SU-DHL-6 (cell line): ENCODE data around the gene GPC3.

ENCODE experiments used
- H2AFZ ChIP-seq: fragments of 200-600 bp; sonication (generic); 2 replicates; pipeline ENCODE4 v1.6.1; 2014; ENCODE audit warnings: low read depth, mild to moderate bottlenecking, moderate library complexity, mixed read lengths, antibody characterized with exemption, low read length; ENCODE audit not compliant: severe bottlenecking
- H3F3A ChIP-seq: fragments of 200-600 bp; shearing (Covaris generic); 2 replicates; pipeline ENCODE4 v1.6.0; 2016; ENCODE audit warnings: antibody characterized with exemption, mild to moderate bottlenecking; ENCODE audit not compliant: insufficient read depth
- H3K27ac ChIP-seq: fragments of 200-600 bp; sonication (generic); 2 replicates; pipeline ENCODE4 v1.5.1; 2016; ENCODE audit warnings: low read depth, mild to moderate bottlenecking, low read length, moderate library complexity, mixed read lengths
- H3K27me3 ChIP-seq: fragments of 200-600 bp; sonication (generic), shearing (Covaris generic); 2 replicates; pipeline ENCODE4 v1.6.0; 2014; ENCODE audit warnings: mild to moderate bottlenecking, low read length
- H3K36me3 ChIP-seq: fragments of 200-600 bp; sonication (generic); 2 replicates; pipeline ENCODE4 v1.6.1; 2014; ENCODE audit warnings: mild to moderate bottlenecking, low read length, mixed read lengths
- H3K4me2 ChIP-seq: fragments of 300-600, 200-600 bp; shearing (Covaris generic), sonication (generic); 2 replicates; pipeline ENCODE4 v1.6.0; 2014; ENCODE audit warnings: low read length, low read depth, mild to moderate bottlenecking; ENCODE audit not compliant: poor library complexity, severe bottlenecking
- H3K4me3 ChIP-seq: fragments of 200-600 bp; sonication (generic); 2 replicates; pipeline ENCODE4 v1.5.1; 2014; ENCODE audit warnings: antibody characterized with exemption, low read length, mild to moderate bottlenecking, mixed read lengths; ENCODE audit not compliant: insufficient read depth, poor library complexity, severe bottlenecking
- H3K79me2 ChIP-seq: fragments of 200-600 bp; sonication (generic); 2 replicates; pipeline ENCODE4 v1.6.1; 2014; ENCODE audit warnings: mild to moderate bottlenecking, low read length, moderate library complexity; ENCODE audit not compliant: insufficient read depth
- H3K9ac ChIP-seq: fragments of 200-600 bp; sonication (generic); 2 replicates; pipeline ENCODE4 v1.7.0; 2014; ENCODE audit warnings: mild to moderate bottlenecking, low read length
- H3K9me2 ChIP-seq: fragments of 200-600 bp; sonication (generic); replicated peaks from 2 replicates; pipeline ENCODE4 v1.6.1; 2014; ENCODE audit warnings: low read length; ENCODE audit not compliant: insufficient read depth
- H3K9me3 ChIP-seq: fragments of 200-600 bp; sonication (generic); 2 replicates; pipeline ENCODE4 v1.6.1; 2014; ENCODE audit warnings: low read length, mixed read lengths; ENCODE audit not compliant: insufficient read depth
- H4K20me1 ChIP-seq: fragments of 200-600 bp; sonication (generic); 2 replicates; pipeline ENCODE4 v1.6.1; 2014; ENCODE audit warnings: low read depth, mild to moderate bottlenecking, antibody characterized with exemption, low read length, moderate library complexity, mixed read lengths
- EZH2phosphoT487 ChIP-seq: fragments of 200-600 bp; sonication (generic), shearing (Covaris generic); conservative IDR thresholded peaks from 2 replicates; pipeline ENCODE4 v1.6.1; 2018; ENCODE audit warnings: mild to moderate bottlenecking, antibody characterized with exemption, low read length, moderate library complexity, mixed read lengths
- TF ChIP-seq, protein P1 (sequence below): fragments of 200-600 bp; sonication (generic); IDR thresholded peaks from one replicate; pipeline ENCODE4 v1.5.1; 2017; ENCODE audit warnings: antibody characterized with exemption, mild to moderate bottlenecking, low read length, moderate library complexity; ENCODE audit not compliant: insufficient read depth, poor library complexity, severe bottlenecking

GPC3 gene

DNA sequence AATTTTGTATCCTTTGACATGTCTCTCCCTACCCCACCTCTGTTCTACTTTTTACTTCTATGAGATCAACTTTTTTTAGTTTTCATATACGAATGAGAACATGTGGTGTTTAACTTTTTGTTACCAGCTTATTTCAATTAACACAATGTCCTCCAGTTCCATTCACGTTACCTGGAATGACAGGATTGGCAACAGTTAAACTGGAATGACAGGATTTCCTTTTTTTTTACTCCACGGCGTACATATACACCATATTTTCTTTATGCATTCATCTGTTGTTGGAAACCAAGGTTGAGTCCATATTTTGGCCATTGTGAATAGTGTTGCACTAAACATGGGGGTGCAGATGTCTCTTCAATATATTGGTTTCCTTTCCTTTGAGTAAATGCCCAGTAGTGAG lies 398.3 kb downstream of the GPC3 start:
- H3K27me3 ChIP-seq, result no peaks in the 10 kb centered on the region
- no peaks in the 10 kb centered on the region for H3K9me2 ChIP-seq
- H3K9me3 ChIP-seq, result no peaks in the 10 kb centered on the region
- H3F3A ChIP-seq, result no peaks in the 10 kb centered on the region
- no peaks in the 10 kb centered on the region for H4K20me1 ChIP-seq
- H3K79me2 ChIP-seq, result no peaks in the 10 kb centered on the region
- no peaks in the 10 kb centered on the region for H3K36me3 ChIP-seq
- H3K4me2 ChIP-seq, result no peak overlapping the region
- H2AFZ ChIP-seq, result no peak overlapping the region
- TF ChIP-seq, protein P1, sequence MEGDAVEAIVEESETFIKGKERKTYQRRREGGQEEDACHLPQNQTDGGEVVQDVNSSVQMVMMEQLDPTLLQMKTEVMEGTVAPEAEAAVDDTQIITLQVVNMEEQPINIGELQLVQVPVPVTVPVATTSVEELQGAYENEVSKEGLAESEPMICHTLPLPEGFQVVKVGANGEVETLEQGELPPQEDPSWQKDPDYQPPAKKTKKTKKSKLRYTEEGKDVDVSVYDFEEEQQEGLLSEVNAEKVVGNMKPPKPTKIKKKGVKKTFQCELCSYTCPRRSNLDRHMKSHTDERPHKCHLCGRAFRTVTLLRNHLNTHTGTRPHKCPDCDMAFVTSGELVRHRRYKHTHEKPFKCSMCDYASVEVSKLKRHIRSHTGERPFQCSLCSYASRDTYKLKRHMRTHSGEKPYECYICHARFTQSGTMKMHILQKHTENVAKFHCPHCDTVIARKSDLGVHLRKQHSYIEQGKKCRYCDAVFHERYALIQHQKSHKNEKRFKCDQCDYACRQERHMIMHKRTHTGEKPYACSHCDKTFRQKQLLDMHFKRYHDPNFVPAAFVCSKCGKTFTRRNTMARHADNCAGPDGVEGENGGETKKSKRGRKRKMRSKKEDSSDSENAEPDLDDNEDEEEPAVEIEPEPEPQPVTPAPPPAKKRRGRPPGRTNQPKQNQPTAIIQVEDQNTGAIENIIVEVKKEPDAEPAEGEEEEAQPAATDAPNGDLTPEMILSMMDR, result no peak
- no peak for TF ChIP-seq EZH2phosphoT487
- H3K27ac ChIP-seq, result no peak overlapping the region
- no peak overlapping the region for H3K9ac ChIP-seq
- H3K4me3 ChIP-seq, result no peak overlapping the region

DNA sequence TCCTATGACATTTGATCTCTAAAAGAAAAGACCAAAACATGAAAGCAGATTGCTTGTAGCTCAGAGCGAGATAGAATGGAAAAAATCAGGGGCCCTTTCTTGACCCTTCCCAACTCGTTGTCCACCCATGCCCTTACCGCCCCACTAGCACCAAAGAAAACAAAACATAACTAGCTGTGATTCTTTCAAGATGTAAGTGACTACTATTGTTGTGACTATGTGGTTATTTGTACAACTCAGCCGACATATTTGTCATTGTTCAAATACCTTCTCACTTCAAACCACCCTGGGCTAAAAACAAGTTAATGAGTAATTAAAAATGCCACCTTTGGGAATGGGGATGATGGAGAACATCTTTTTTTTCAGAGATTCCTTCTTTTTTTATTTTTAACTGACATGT lies 399.0 kb downstream of the GPC3 start:
- H3K79me2 ChIP-seq, result no peaks in the 10 kb centered on the region
- H3K9me2 ChIP-seq, result no peaks in the 10 kb centered on the region
- TF ChIP-seq, protein P1, result no peak
- no peak for TF ChIP-seq EZH2phosphoT487
- no peak overlapping the region for H3K4me2 ChIP-seq
- H3K27ac ChIP-seq, result no peak overlapping the region
- no peak overlapping the region for H3K9ac ChIP-seq
- H3F3A ChIP-seq, result no peaks in the 10 kb centered on the region
- no peaks in the 10 kb centered on the region for H3K27me3 ChIP-seq
- H3K9me3 ChIP-seq, result no peaks in the 10 kb centered on the region
- no peak overlapping the region for H2AFZ ChIP-seq
- H4K20me1 ChIP-seq, result no peaks in the 10 kb centered on the region
- no peak overlapping the region for H3K4me3 ChIP-seq
- no peaks in the 10 kb centered on the region for H3K36me3 ChIP-seq

DNA sequence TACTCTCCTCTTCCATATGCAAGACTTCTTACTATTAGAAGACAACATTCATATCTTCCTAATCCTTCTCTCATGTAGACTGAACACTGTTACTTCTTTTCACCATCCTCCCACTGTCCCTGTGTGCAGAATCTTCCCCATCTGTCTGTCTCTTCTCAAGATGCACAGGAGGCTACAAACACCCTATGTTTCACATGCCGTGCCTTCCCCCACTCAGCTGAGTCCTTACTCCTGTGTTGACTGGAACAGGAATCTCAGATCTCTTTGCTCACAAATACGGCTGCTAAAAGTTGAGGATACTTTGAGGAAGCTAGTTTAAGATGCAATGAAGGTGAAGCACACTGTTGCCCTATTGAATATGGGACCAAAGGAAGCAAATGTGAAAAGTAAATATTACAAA lies 401.6 kb downstream of the GPC3 start:
- Histone ChIP-seq H3K9me3 (no peaks in the 10 kb centered on the region), H3K9ac (no peak overlapping the region), H3K27me3 (no peaks in the 10 kb centered on the region), H3K27ac (no peak overlapping the region), H3K4me2 (no peak overlapping the region), H3F3A (no peaks in the 10 kb centered on the region), H3K9me2 (no peaks in the 10 kb centered on the region), H2AFZ (no peak overlapping the region), H3K36me3 (no peaks in the 10 kb centered on the region), H4K20me1 (no peaks in the 10 kb centered on the region), H3K79me2 (no peaks in the 10 kb centered on the region), H3K4me3 (no peak overlapping the region)
- TF ChIP-seq, protein P1, result no peak
- no peak for TF ChIP-seq EZH2phosphoT487

DNA sequence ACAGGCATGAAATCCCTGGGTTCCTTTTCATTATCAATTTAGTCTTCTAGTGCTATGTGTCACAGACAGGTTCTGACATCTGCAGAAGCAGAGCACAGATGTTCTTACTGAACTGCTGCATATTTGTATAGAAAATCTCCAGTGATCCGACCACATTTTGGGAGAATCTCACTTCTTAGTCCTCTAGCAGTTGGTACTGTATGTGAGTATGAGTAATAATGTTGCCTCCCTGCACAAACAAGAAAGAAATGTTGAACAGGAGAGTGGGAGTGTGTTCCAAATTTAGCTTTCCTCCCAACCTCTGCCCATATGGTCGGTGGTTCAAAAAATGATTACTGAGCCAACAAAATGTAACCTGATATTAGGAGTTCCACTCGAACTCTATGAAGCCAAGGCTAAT lies 404.8 kb downstream of the GPC3 start:
- H4K20me1 ChIP-seq, result no peaks in the 10 kb centered on the region
- TF ChIP-seq, protein P1, result no peak
- no peak for TF ChIP-seq EZH2phosphoT487
- no peaks in the 10 kb centered on the region for H3K36me3 ChIP-seq
- H3K27me3 ChIP-seq, result no peaks in the 10 kb centered on the region
- H3K9ac ChIP-seq, result no peak overlapping the region
- no peaks in the 10 kb centered on the region for H3K9me3 ChIP-seq
- H3K27ac ChIP-seq, result no peak overlapping the region
- no peaks in the 10 kb centered on the region for H3K79me2 ChIP-seq
- H3K4me2 ChIP-seq, result no peak overlapping the region
- no peaks in the 10 kb centered on the region for H3F3A ChIP-seq
- H3K9me2 ChIP-seq, result no peaks in the 10 kb centered on the region
- H3K4me3 ChIP-seq, result no peak overlapping the region
- H2AFZ ChIP-seq, result no peak overlapping the region
